SK-N-SH treated with all-trans-retinoic acid at 6 μM for 48 hours (cell line): ENCODE data around the gene PCDHGC3.

Source experiments
- ATAC-seq: fragments of 200-7000 bp; cut with Tn5 transposase; 3 replicates; pipeline ENCODE4 v1.9.1; 2020; ENCODE audit warnings: mild to moderate bottlenecking, moderate library complexity
- ARNTL ChIP-seq: fragments of 450-650 bp; formaldehyde crosslinking; IDR thresholded peaks from 2 replicates; pipeline ENCODE4 v1.5.0; 2020; ENCODE audit warnings: low read depth, mild to moderate bottlenecking, moderate library complexity, borderline replicate concordance
- BACH2 ChIP-seq: fragments of 250-450 bp; sonication (Bioruptor Pico); IDR thresholded peaks from 2 replicates; pipeline ENCODE4 v1.9.0; 2021; ENCODE audit warnings: mild to moderate bottlenecking, borderline replicate concordance
- CSDC2 ChIP-seq: fragments of 250-450 bp; sonication (Bioruptor Pico); IDR thresholded peaks from 2 replicates; pipeline ENCODE4 v1.5.0; 2020; ENCODE audit warnings: mild to moderate bottlenecking, moderate library complexity
- CSRNP3 ChIP-seq: fragments of 250-450 bp; sonication (Bioruptor Pico); IDR thresholded peaks from 2 replicates; pipeline ENCODE4 v1.5.1; 2021; ENCODE audit warnings: mild to moderate bottlenecking, moderate library complexity
- GLIS3 ChIP-seq: fragments of 250-450 bp; sonication (Bioruptor Pico); IDR thresholded peaks from 2 replicates; pipeline ENCODE4 v1.5.0; 2020; ENCODE audit warnings: mild to moderate bottlenecking, moderate library complexity
- ISL1 ChIP-seq: fragments of 250-450 bp; sonication (Bioruptor Pico); IDR thresholded peaks from 2 replicates; pipeline ENCODE4 v2.1.2; 2022; ENCODE audit warnings: mild to moderate bottlenecking, moderate library complexity
- OSR1 ChIP-seq: fragments of 250-450 bp; sonication (Bioruptor Pico); IDR thresholded peaks from 2 replicates; pipeline ENCODE4 v1.8.0; 2022; ENCODE audit warnings: moderate library complexity, mild to moderate bottlenecking, inconsistent platforms
- RARB ChIP-seq: fragments of 250-450 bp; sonication (Bioruptor Pico); IDR thresholded peaks from 2 replicates; pipeline ENCODE4 v1.8.0; 2021; ENCODE audit warnings: mild to moderate bottlenecking, moderate library complexity
- SNAI2 ChIP-seq: fragments of 250-450 bp; sonication (Bioruptor Pico); IDR thresholded peaks from 2 replicates; pipeline ENCODE4 v1.5.0; 2020; ENCODE audit warnings: mild to moderate bottlenecking, moderate library complexity
- TCF4 ChIP-seq: fragments of 250-450 bp; sonication (Bioruptor Pico); IDR thresholded peaks from 2 replicates; pipeline ENCODE4 v1.8.0; 2021; ENCODE audit warnings: mild to moderate bottlenecking, moderate library complexity, borderline replicate concordance
- TOX ChIP-seq: fragments of 250-450 bp; sonication (Bioruptor Pico); IDR thresholded peaks from 2 replicates; pipeline ENCODE4 v1.8.0; 2021; ENCODE audit warnings: mild to moderate bottlenecking, moderate library complexity, borderline replicate concordance
- ZC3H10 ChIP-seq: fragments of 250-450 bp; sonication (Bioruptor Pico); IDR thresholded peaks from 2 replicates; pipeline ENCODE4 v1.5.1; 2021; ENCODE audit warnings: mild to moderate bottlenecking, moderate library complexity
- ZFP3 ChIP-seq: fragments of 250-450 bp; sonication (Bioruptor Pico); IDR thresholded peaks from 2 replicates; pipeline ENCODE4 v1.5.0; 2020; ENCODE audit warnings: mild to moderate bottlenecking, moderate library complexity
- ZFP30 ChIP-seq: fragments of 450-650 bp; formaldehyde crosslinking; IDR thresholded peaks from 2 replicates; pipeline ENCODE4 v1.5.0; 2022; ENCODE audit warnings: mild to moderate bottlenecking, moderate library complexity
- ZNF565 ChIP-seq: fragments of 450-650 bp; formaldehyde crosslinking; conservative IDR thresholded peaks from 2 replicates; pipeline ENCODE4 v1.5.0; 2020; ENCODE audit warnings: low read depth, mild to moderate bottlenecking, moderate library complexity
- ZNF70 ChIP-seq: fragments of 450-650 bp; formaldehyde crosslinking; IDR thresholded peaks from 2 replicates; pipeline ENCODE4 v1.5.0; 2020; ENCODE audit warnings: mild to moderate bottlenecking, moderate library complexity
- ZNF8 ChIP-seq: fragments of 450-650 bp; formaldehyde crosslinking; IDR thresholded peaks from 2 replicates; pipeline ENCODE4 v1.5.0; 2020; ENCODE audit warnings: mild to moderate bottlenecking, moderate library complexity
- TF ChIP-seq, protein P1 (sequence below): fragments of 250-450 bp; sonication (Bioruptor Pico); IDR thresholded peaks from 2 replicates; pipeline ENCODE4 v1.8.0; 2021; ENCODE audit warnings: low read depth, mild to moderate bottlenecking, moderate library complexity, borderline replicate concordance
- TF ChIP-seq, protein P2 (sequence below): fragments of 250-450 bp; sonication (Bioruptor Pico); IDR thresholded peaks from 2 replicates; pipeline ENCODE4 v1.8.0; 2020; ENCODE audit warnings: mild to moderate bottlenecking, moderate library complexity, borderline replicate concordance
- TF ChIP-seq, protein P3 (sequence below): fragments of 250-450 bp; sonication (Bioruptor Pico); IDR thresholded peaks from 2 replicates; pipeline ENCODE4 v1.5.0; 2020; ENCODE audit warnings: mild to moderate bottlenecking, moderate library complexity
- TF ChIP-seq, protein P4 (sequence below): fragments of 250-450 bp; sonication (Bioruptor Pico); IDR thresholded peaks from 2 replicates; pipeline ENCODE4 v1.5.1; 2020; ENCODE audit warnings: low read depth, mild to moderate bottlenecking, moderate library complexity

Gene PCDHGC3

DNA sequence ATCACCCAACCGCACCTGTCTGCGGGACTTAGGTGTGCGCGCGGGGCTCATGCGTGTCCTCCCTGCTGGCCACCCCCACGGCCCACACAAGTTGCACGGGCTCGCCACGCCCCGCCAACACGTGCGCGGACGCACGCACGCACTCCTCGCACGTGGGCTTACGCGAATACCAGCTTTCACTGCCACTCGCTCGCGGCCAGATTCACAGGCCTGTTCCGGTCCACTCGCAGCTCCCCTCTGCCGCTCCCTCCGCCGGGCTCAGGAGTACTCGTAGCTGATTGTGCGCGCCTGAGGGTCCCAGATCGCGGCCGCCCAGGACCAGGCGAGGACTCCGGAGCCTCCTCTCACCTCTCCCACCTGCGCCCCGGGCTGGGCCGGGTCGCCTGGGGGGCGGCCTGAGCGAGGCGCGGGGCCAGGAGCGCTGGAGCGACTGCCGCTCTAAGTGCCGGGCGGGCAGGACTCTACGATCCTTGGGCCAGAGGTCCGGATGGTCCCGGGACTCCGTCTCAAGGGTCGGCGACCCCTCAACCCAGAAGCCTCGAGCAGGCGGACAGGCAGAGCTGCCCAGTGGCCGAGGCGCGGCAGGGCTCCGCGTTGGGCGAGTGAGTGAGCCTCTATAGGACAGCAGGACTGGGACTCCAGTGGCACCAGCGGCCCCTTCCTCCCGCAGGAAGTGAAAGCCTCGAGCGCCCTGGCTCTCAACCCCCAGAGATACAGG, 16.6 kb downstream of the PCDHGC3 start (continued):
- no peak for TF ChIP-seq SNAI2 (CRISPR knock-in tag)
- TF ChIP-seq TOX (CRISPR knock-in tag), result no peak
- TF ChIP-seq ZNF70 (CRISPR knock-in tag), result no peak
- no peak for TF ChIP-seq GLIS3
- TF ChIP-seq ZNF565 (CRISPR knock-in tag), result no peak
- TF ChIP-seq ARNTL (CRISPR knock-in tag), result no peak
- TF ChIP-seq RARB (CRISPR knock-in tag), result no peak
- TF ChIP-seq, protein P1, sequence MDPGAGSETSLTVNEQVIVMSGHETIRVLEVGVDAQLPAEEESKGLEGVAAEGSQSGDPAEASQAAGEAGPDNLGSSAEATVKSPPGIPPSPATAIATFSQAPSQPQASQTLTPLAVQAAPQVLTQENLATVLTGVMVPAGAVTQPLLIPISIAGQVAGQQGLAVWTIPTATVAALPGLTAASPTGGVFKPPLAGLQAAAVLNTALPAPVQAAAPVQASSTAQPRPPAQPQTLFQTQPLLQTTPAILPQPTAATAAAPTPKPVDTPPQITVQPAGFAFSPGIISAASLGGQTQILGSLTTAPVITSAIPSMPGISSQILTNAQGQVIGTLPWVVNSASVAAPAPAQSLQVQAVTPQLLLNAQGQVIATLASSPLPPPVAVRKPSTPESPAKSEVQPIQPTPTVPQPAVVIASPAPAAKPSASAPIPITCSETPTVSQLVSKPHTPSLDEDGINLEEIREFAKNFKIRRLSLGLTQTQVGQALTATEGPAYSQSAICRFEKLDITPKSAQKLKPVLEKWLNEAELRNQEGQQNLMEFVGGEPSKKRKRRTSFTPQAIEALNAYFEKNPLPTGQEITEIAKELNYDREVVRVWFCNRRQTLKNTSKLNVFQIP, result no peak
- TF ChIP-seq ZFP3 (CRISPR knock-in tag), result no peak

DNA sequence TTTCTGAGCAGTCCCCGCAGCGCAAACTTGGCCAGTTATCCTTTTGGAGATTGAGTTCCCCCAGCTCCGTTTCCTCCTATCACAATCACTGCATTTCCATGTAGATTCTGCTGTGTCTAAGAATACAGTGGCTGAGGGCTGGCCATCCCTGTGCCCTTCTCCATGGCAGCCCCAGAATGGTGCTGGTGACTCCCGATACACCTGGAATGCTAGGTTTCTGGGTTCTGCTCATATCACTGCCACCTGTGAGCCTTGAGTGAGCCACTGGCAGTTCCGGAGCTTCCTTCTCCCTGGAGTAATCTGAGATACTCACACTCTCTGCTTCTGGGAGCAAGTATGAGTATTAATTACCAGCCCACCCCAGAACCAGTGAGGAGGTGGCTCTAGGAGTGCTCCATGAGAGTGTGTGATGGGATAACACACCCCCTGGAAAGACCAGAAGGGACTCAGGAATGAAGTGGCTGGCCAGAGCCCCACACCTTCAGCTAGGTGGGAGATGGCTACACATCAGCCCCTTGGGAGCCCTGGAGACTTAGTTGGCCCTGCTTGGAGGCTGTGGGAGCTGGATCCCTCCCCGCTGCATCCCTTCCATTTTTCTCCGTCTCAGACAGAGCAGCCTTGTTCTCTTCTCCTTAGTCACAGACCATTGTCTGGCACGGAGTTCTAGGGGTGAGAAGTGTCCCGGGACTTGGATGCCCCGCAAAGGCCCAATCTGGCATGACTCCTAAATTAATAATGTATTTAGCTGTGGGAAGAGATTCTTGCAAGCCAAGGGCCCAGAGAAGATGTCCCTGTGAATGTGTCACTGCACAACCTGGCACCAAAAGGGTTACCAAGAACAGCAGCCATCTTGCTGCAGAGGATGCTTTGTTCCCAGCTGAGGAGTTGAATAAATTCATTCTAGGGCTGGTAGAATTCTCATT, 18.0 kb downstream of the PCDHGC3 start:
- TF ChIP-seq ZC3H10 (CRISPR knock-in tag), result no peak
- TF ChIP-seq CSDC2, result no peak
- TF ChIP-seq ARNTL (CRISPR knock-in tag), result no peak
- TF ChIP-seq, protein P1, result no peak
- TF ChIP-seq, protein P2, sequence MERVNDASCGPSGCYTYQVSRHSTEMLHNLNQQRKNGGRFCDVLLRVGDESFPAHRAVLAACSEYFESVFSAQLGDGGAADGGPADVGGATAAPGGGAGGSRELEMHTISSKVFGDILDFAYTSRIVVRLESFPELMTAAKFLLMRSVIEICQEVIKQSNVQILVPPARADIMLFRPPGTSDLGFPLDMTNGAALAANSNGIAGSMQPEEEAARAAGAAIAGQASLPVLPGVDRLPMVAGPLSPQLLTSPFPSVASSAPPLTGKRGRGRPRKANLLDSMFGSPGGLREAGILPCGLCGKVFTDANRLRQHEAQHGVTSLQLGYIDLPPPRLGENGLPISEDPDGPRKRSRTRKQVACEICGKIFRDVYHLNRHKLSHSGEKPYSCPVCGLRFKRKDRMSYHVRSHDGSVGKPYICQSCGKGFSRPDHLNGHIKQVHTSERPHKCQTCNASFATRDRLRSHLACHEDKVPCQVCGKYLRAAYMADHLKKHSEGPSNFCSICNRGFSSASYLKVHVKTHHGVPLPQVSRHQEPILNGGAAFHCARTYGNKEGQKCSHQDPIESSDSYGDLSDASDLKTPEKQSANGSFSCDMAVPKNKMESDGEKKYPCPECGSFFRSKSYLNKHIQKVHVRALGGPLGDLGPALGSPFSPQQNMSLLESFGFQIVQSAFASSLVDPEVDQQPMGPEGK, result no peak
- TF ChIP-seq BACH2, result no peak
- TF ChIP-seq, protein P3, sequence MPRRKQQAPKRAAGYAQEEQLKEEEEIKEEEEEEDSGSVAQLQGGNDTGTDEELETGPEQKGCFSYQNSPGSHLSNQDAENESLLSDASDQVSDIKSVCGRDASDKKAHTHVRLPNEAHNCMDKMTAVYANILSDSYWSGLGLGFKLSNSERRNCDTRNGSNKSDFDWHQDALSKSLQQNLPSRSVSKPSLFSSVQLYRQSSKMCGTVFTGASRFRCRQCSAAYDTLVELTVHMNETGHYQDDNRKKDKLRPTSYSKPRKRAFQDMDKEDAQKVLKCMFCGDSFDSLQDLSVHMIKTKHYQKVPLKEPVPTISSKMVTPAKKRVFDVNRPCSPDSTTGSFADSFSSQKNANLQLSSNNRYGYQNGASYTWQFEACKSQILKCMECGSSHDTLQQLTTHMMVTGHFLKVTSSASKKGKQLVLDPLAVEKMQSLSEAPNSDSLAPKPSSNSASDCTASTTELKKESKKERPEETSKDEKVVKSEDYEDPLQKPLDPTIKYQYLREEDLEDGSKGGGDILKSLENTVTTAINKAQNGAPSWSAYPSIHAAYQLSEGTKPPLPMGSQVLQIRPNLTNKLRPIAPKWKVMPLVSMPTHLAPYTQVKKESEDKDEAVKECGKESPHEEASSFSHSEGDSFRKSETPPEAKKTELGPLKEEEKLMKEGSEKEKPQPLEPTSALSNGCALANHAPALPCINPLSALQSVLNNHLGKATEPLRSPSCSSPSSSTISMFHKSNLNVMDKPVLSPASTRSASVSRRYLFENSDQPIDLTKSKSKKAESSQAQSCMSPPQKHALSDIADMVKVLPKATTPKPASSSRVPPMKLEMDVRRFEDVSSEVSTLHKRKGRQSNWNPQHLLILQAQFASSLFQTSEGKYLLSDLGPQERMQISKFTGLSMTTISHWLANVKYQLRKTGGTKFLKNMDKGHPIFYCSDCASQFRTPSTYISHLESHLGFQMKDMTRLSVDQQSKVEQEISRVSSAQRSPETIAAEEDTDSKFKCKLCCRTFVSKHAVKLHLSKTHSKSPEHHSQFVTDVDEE (CRISPR knock-in tag), result no peak
- no peak for TF ChIP-seq ZNF8 (CRISPR knock-in tag)
- no peak for TF ChIP-seq GLIS3
- TF ChIP-seq CSRNP3, result no peak
- no peak for TF ChIP-seq ZFP30 (CRISPR knock-in tag)
- no peak for TF ChIP-seq ZNF70 (CRISPR knock-in tag)
- no peak for TF ChIP-seq TOX (CRISPR knock-in tag)
- no peak for TF ChIP-seq ISL1
- TF ChIP-seq ZFP3 (CRISPR knock-in tag), result no peak
- TF ChIP-seq TCF4 (CRISPR knock-in tag), result no peak
- TF ChIP-seq, protein P4, sequence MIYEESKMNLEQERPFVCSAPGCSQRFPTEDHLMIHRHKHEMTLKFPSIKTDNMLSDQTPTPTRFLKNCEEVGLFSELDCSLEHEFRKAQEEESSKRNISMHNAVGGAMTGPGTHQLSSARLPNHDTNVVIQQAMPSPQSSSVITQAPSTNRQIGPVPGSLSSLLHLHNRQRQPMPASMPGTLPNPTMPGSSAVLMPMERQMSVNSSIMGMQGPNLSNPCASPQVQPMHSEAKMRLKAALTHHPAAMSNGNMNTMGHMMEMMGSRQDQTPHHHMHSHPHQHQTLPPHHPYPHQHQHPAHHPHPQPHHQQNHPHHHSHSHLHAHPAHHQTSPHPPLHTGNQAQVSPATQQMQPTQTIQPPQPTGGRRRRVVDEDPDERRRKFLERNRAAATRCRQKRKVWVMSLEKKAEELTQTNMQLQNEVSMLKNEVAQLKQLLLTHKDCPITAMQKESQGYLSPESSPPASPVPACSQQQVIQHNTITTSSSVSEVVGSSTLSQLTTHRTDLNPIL (CRISPR knock-in tag), result no peak
- no peak for TF ChIP-seq OSR1 (CRISPR knock-in tag)
- TF ChIP-seq ZNF565 (CRISPR knock-in tag), result no peak
- peak; percentile 59 for ATAC-seq
